NCI-H446 (cell line): Measurements from ENCODE around the gene FGFRL1.

ENCODE experiments used
- DNase-seq, 2 experiments: peaks; one replicate each; lab custom pipeline; 2025; lab: John Stamatoyannopoulos, UW

FGFRL1 gene

GRCh38 chr4:1075809-1076699 is 64.6 kb downstream of the FGFRL1 start:
- no peak for DNase-seq
